A673 (cell line): ENCODE results near the gene ZNF511.

Experiments
- CTCF ChIP-seq: fragments of 300-800, 200-600 bp; sonication (generic); conservative IDR thresholded peaks from 2 replicates; pipeline ENCODE4 v1.5.1; 2017; ENCODE audit warnings: low read depth, mild to moderate bottlenecking, antibody characterized with exemption, low read length, moderate library complexity, mixed read lengths
- EZH2 ChIP-seq: fragments of 200-600 bp; sonication (generic); IDR thresholded peaks from 2 replicates; pipeline ENCODE4 v1.6.1; 2017; ENCODE audit warnings: borderline replicate concordance, low read depth, mild to moderate bottlenecking, mixed read lengths, antibody characterized with exemption, low read length; ENCODE audit not compliant: poor library complexity, severe bottlenecking

- TF ChIP-seq CTCF (no peak), EZH2 (no peak)
These were observed 29.1 kb upstream of the ZNF511 start for GRCh38 chr10:133279326-133280226.
